Activated CD8-positive, alpha-beta T cell treated with anti-CD3 and anti-CD28 coated beads for 36 hours (primary cell): ENCODE measurements around the gene COBLL1. TPM values are rescaled to one million over a fixed set of nuclear protein-coding genes. Genes with fewer than 3 reads are reported as not detected.

Source experiments
- ATAC-seq: fragments of 200-7000 bp; cut with Tn5 transposase; one replicate; pipeline ENCODE4 v1.10.0; 2021; ENCODE audit warnings: mild to moderate bottlenecking, moderate library complexity
- CTCF ChIA-PET: fragments of 350-600 bp; sonication (Branson Sonifier 250); formaldehyde crosslinking; loops from one replicate; lab custom pipeline; 2021; ENCODE audit warnings: antibody characterized with exemption; lab: Charles Lee
- POLR2A ChIA-PET: fragments of 350-600 bp; sonication (Branson Sonifier 250); formaldehyde crosslinking; loops from one replicate; lab custom pipeline; 2021; ENCODE audit warnings: antibody characterized with exemption; lab: Charles Lee
- DNase-seq: peaks from one replicate; pipeline ENCODE4 v3.0.0-alpha.2; 2020
- H3K27ac Mint-ChIP-seq: one replicate; pipeline ENCODE4 v1.8.0; 2021; ENCODE audit warnings: mild to moderate bottlenecking, mixed read lengths
- H3K27me3 Mint-ChIP-seq: one replicate; pipeline ENCODE4 v1.8.0; 2021; ENCODE audit warnings: mixed read lengths
- H3K36me3 Mint-ChIP-seq: one replicate; pipeline ENCODE4 v1.8.0; 2021; ENCODE audit warnings: low read depth, mixed read lengths
- H3K4me1 Mint-ChIP-seq: one replicate; pipeline ENCODE4 v1.8.0; 2021; ENCODE audit warnings: low read depth, mixed read lengths
- H3K4me3 Mint-ChIP-seq: one replicate; pipeline ENCODE4 v1.8.0; 2021; ENCODE audit warnings: mild to moderate bottlenecking, moderate library complexity, mixed read lengths
- H3K9me3 Mint-ChIP-seq: one replicate; pipeline ENCODE4 v1.8.0; 2021; ENCODE audit warnings: mixed read lengths
- CTCF ChIP-seq: fragments of 200-600 bp; IDR thresholded peaks from one replicate; pipeline ENCODE4 v1.8.0; 2022; ENCODE audit warnings: antibody characterized with exemption, mild to moderate bottlenecking
- intact Hi-C: fragments of 100-400 bp; cut with micrococcal nuclease; formaldehyde crosslinking; loops from one replicate; pipeline ENCODE4 v1.10.0; 2022
- total RNA-seq, 2 experiments: library from RNA; stranded (reverse); gene quantifications; one replicate each; pipeline ENCODE4 v1.2.3, GENCODE V29; 2021

The COBLL1 gene
- total RNA-seq, 2 experiments from 2014 or later, result 0.36 to 0.68 TPM

GRCh38 chr2:164842624-164842966 is 972 bp upstream of the COBLL1 start:
- Mint-ChIP-seq H3K9me3 (no peaks in the 10 kb centered on the region), H3K27ac (no peak overlapping the region), H3K27me3 (peaks cover 34% of the 10 kb centered on the region), H3K36me3 (no peaks in the 10 kb centered on the region), H3K4me1 (peaks cover 7% of the 10 kb centered on the region), H3K4me3 (no peak overlapping the region)
- TF ChIP-seq CTCF, result no peak
- ATAC-seq (no peak), DNase-seq (no peak)
- ChIA-PET CTCF (interaction anchor here (0.9 to 2.2 kb wide), 9 partner anchors 10 to 128 kb away, joined by 3 to 13 read pairs (median 5); no protein-coding TSS in a partner anchor), POLR2A (no interaction called here)
- intact Hi-C loops, result no loop called here

DNA sequence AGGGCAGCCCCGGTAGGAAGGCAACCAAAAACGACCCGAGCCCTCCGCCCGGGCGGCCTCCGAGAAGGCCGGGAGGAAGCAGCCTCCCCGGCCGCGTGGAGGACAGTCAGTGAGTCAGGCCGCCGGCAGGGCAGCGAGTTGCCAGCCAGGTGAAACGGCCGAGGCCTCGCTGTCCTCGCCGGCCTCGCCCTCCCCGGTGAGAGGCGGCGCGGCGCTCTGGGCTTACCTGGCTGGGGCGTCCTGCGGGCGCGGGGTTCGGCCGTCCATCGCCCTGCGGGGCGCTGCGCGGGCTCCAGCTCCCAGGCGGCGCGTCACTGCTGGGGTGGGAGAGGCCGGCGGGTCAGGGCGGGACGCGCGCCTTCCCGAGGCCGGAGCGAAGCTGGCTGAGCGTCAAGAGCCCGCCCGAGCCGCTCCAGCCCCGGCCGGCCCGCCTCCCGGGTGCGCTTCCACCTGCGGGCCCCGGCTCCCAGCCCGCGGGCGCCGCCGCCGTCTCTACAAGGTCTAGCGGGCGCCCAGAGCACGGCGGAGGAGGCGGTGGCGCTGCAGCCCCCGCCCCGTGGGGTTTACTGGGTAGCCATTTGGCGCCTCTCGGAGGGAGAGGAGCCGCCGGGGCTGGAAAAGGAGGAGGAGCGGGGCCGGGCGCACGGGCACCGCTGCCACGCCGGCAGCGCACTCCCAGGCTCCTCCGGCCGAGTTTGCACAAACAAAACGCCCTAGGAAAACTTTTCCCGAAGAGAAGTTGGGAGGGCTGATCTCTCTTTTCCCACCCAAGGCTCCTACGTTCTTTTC is 499 bp downstream of the COBLL1 start:
- H3K9me3 Mint-ChIP-seq, result no peaks in the 10 kb centered on the region
- peaks cover 35% of the 10 kb centered on the region for H3K27me3 Mint-ChIP-seq
- no peaks in the 10 kb centered on the region for H3K36me3 Mint-ChIP-seq
- H3K4me3 Mint-ChIP-seq, result peak overlapping the region; percentile 57
- ATAC-seq (peak; percentile 85), DNase-seq (peak; percentile 39)
- intact Hi-C loops, result no loop called here
- ChIA-PET CTCF (interaction anchor here (1.0 to 2.2 kb wide), 8 partner anchors 9 to 130 kb away, joined by 3 to 13 read pairs (median 6); no protein-coding TSS in a partner anchor), POLR2A (no interaction called here)
- H3K27ac Mint-ChIP-seq, result no peak overlapping the region
- H3K4me1 Mint-ChIP-seq, result peaks cover 7% of the 10 kb centered on the region
- no peak for TF ChIP-seq CTCF

GRCh38 chr2:164840458-164840929 is 1.1 kb downstream of the COBLL1 start:
- ChIA-PET POLR2A (no interaction called here), CTCF (interaction anchor here (1.0 to 2.2 kb wide), 3 partner anchors 9 to 20 kb away, joined by 4 to 13 read pairs (median 6); no protein-coding TSS in a partner anchor)
- Mint-ChIP-seq H3K36me3 (no peaks in the 10 kb centered on the region), H3K9me3 (no peaks in the 10 kb centered on the region), H3K4me3 (peak overlapping the region; percentile 57), H3K27me3 (peaks cover 35% of the 10 kb centered on the region), H3K4me1 (peaks cover 7% of the 10 kb centered on the region), H3K27ac (no peak overlapping the region)
- no peak for TF ChIP-seq CTCF
- DNase-seq, result peak; percentile 4
- intact Hi-C loops, result no loop called here
- no peak for ATAC-seq

GRCh38 chr2:164839914-164840457 is 1.6 kb downstream of the COBLL1 start:
- Mint-ChIP-seq H3K36me3 (no peaks in the 10 kb centered on the region), H3K27ac (no peak overlapping the region), H3K4me3 (peak overlapping the region; percentile 57), H3K4me1 (peaks cover 7% of the 10 kb centered on the region), H3K9me3 (no peaks in the 10 kb centered on the region), H3K27me3 (peaks cover 38% of the 10 kb centered on the region)
- DNase-seq (no peak), ATAC-seq (no peak)
- POLR2A ChIA-PET, result no interaction called here
- intact Hi-C loops, result no loop called here
- TF ChIP-seq CTCF, result no peak
- CTCF ChIA-PET, result interaction anchor here (1.0 kb wide), 1 partner anchor 20 kb away, joined by 4 read pairs; no protein-coding TSS in a partner anchor

DNA sequence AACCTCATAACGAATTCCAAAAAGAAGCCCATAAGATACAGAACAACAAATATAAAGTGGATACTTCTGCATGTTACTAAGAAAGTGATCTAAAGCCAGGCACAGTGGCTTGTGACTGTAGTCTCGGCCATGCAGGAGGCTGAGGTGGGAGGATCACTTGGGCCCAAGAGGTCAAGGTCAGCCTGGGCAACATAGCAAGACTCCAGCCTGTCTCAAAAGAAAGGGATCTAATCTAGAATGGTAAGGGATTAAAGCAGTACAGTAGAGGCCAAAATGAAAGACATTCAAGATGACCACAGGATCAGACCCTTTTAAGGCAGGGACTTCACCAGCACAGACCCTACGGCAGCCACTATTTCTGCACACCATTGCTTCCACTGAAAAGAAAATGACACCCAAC is 3.8 kb downstream of the COBLL1 start:
- no peak for ATAC-seq
- ChIA-PET CTCF (no interaction called here), POLR2A (no interaction called here)
- Mint-ChIP-seq H3K9me3 (no peaks in the 10 kb centered on the region), H3K4me1 (peaks cover 7% of the 10 kb centered on the region), H3K27ac (no peak overlapping the region), H3K27me3 (peaks cover 33% of the 10 kb centered on the region), H3K36me3 (no peaks in the 10 kb centered on the region), H3K4me3 (no peak overlapping the region)
- TF ChIP-seq CTCF, result no peak
- DNase-seq, result no peak
- intact Hi-C loops, result no loop called here
